Activated CD4-positive, CD25-positive, alpha-beta regulatory T cell treated with anti-CD3 and anti-CD28 coated beads, Interleukin-2, amount 50 U/mL, for 72 hours (primary cell): ENCODE measurements around the gene ZNF649.

Experiments used
- DNase-seq: peaks from one replicate; pipeline ENCODE4 v3.0.0; 2021

The ZNF649 gene

GRCh38 chr19:51887522-51888498 lies 17.0 kb downstream of the ZNF649 start, which contains the start of gene ZNF577:
ZNF577 (minus strand) TSS chr19:51887951; CDS start chr19:51880382, 7,569 bp downstream.
- DNase-seq = peak; percentile 57

DNA sequence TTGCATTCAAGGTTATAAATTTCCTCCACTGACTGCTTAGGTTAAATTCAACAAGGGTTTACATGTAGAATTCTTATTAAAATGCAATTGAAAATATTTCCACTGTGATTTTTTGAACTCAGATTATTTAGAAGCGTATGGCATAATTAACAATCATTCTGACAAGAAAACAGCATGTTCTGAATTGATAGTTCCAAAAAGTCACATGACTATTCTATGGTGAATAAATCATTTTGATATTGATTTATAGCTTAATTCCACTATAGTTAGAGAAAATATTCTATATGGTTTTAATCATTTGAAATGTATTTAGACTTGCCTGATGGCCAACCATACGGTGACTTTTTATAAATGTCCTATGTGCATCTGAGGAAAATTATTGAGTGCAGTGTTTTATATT lies 20.1 kb downstream of the ZNF649 start:
- no peak for DNase-seq

GRCh38 chr19:51882518-51882917 lies 22.3 kb downstream of the ZNF649 start:
- no peak for DNase-seq

DNA sequence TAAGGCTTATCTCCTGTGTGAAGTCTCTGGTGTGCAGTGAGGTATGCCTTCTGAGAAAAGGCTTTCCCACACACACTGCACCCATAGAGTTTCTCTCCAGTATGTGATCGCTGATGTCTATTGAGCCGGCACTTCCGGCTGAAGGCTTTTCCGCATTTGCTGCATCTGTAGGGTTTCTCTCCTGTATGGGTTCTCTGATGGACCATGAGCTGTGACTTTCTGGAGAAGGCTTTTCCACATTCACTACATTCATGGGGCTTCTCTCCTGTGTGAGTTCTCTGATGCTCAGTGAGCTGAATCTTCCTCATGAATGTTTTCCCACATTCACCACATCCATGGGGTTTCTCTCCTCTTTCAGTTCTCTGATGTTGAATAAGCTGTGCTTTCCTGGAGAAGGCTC lies 31.7 kb downstream of the ZNF649 start:
- no peak for DNase-seq

DNA sequence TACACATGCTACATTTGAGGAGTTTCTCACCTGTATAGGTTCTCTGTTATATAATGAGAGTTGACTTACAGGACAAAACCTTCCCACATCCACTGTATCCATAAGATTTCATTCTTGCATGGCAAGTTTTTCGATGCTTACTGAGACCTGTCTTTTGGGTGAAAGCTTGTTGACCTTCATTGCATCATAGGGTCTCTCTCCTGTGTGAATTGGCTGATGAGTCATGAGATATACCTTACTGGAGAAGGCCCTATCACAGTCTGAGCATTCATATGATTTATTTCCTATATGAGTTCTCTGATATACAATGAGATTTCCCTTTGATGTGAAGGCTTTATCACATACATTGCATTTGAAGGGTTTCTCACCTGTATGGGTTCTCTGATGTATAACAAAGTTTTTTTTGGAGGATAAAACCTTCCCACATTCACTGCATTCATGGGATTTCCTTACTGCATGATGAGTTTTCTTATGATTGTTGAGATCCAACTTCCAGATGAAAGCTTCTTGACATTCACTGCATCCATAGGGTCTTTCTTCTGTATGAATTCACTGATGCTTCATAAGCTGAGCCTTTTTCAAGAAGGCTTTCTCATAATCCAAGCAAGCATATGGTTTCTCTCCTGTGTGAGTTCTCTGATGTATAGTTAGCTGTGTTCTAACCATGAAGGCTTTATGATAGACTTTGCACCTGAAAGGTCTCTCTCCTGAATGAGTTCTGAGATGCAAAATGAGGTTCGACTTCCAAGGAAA lies 42.8 kb downstream of the ZNF649 start:
- DNase-seq = no peak
